Measurements from ENCODE around the gene MUC12. TPM values are rescaled to one million over a fixed set of nuclear protein-coding genes. Genes with fewer than 3 reads are reported as not detected.
"Not testable (repeated sequence)": the region's sequence is repeated elsewhere in the genome, so short reads cannot be mapped to it uniquely, and the experiment has no call there.

The MUC12 gene
- total and polyA plus RNA-seq, 7 donors, result 0.02 to 0.13 (median 0.09) TPM; not detected in 4

DNA sequence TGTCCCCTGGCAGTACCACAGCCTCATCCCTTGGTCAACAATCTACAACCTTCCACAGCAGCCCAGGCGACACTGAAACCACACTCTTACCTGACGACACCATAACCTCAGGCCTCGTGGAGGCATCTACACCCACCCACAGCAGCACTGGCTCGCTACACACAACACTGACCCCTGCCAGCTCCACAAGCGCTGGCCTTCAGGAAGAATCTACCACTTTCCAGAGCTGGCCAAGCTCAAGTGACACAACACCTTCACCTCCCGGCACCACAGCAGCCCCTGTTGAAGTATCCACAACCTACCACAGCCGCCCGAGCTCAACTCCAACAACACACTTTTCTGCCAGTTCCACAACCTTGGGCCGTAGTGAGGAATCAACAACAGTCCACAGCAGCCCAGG lies 30.0 kb downstream of the MUC12 start:
- no CpG with 5 or more reads among the region's 9 CpGs for whole genome bisulfite sequencing, 3 donors
- H3K9me3 ChIP-seq; intact Hi-C loops (cut with DNase I); ATAC-seq; H3K4me1 ChIP-seq; H3K27ac ChIP-seq; H3K4me3 ChIP-seq; H3K27me3 ChIP-seq (ENCODE audit: insufficient read depth in 3 of 3, low read length in 2 of 3); DNase-seq; H3K36me3 ChIP-seq (ENCODE audit: insufficient read depth in 1 of 2, low read depth in 1 of 2): not testable (repeated sequence)

DNA sequence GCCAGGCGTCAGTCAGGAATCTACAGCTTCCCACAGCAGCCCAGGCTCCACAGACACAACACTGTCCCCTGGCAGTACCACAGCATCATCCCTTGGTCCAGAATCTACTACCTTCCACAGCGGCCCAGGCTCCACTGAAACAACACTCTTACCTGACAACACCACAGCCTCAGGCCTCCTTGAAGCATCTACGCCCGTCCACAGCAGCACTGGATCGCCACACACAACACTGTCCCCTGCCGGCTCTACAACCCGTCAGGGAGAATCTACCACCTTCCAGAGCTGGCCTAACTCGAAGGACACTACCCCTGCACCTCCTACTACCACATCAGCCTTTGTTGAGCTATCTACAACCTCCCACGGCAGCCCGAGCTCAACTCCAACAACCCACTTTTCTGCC lies 30.7 kb downstream of the MUC12 start:
- H3K4me3 ChIP-seq; ATAC-seq; H3K9me3 ChIP-seq; H3K4me1 ChIP-seq; intact Hi-C loops (cut with DNase I); H3K27ac ChIP-seq; H3K36me3 ChIP-seq (ENCODE audit: insufficient read depth in 1 of 2, low read depth in 1 of 2); H3K27me3 ChIP-seq (ENCODE audit: insufficient read depth in 3 of 3, low read length in 2 of 3): not testable (repeated sequence)
- WGBS, 3 donors, result 80 to 82% (median 82%) methylated on average over 9 to 10 of the region's 10 CpGs
- DNase-seq, result peak in 1 of 2 donors; percentile 47

DNA sequence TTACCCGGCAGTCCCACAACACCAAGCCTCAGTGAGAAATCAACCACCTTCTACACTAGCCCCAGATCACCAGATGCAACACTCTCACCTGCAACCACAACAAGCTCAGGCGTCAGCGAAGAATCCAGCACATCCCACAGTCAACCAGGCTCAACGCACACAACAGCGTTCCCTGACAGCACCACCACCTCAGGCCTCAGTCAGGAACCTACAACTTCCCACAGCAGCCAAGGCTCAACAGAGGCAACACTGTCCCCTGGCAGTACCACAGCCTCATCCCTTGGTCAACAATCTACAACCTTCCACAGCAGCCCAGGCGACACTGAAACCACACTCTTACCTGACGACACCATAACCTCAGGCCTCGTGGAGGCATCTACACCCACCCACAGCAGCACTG lies 33.0 kb downstream of the MUC12 start:
- WGBS, 3 donors, result 89 to 98% (median 97%) methylated on average over 2 of the region's 8 CpGs
- H3K4me1 ChIP-seq; H3K36me3 ChIP-seq (ENCODE audit: insufficient read depth in 1 of 2, low read depth in 1 of 2); intact Hi-C loops (cut with DNase I); DNase-seq; ATAC-seq; H3K9me3 ChIP-seq; H3K4me3 ChIP-seq; H3K27me3 ChIP-seq (ENCODE audit: insufficient read depth in 3 of 3, low read length in 2 of 3); H3K27ac ChIP-seq: not testable (repeated sequence)

DNA sequence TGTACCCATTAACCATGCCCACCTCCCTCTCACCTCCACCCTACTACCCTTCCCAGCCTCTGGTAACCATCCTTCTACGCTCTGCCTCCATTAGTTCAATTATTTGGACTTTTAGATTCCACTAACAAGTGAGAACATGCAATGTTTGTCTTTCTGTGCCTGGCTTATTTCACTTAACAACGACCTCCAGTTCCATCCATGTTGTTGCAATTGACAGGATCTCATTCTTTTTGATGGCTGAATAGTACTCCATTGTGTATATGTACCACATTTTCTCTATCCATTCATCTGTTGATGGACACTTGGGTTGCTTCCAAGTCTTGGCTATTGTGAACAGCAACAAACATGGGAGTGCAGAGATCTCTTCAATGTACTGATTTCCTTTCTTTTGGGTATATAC lies 38.0 kb downstream of the MUC12 start:
- H3K9me3 ChIP-seq; DNase-seq; H3K27ac ChIP-seq; H3K4me3 ChIP-seq; H3K36me3 ChIP-seq (ENCODE audit: insufficient read depth in 1 of 2, low read depth in 1 of 2); intact Hi-C loops (cut with DNase I); ATAC-seq; H3K4me1 ChIP-seq: not testable (repeated sequence)
- peaks cover 0 to 15% (median 0%) of the 10 kb centered on the region in 3 donors for H3K27me3 ChIP-seq (ENCODE audit: insufficient read depth in 3 of 3, low read length in 2 of 3)
- 61 to 71% (median 63%) methylated on average over 2 of the region's 2 CpGs for WGBS, 3 donors

DNA sequence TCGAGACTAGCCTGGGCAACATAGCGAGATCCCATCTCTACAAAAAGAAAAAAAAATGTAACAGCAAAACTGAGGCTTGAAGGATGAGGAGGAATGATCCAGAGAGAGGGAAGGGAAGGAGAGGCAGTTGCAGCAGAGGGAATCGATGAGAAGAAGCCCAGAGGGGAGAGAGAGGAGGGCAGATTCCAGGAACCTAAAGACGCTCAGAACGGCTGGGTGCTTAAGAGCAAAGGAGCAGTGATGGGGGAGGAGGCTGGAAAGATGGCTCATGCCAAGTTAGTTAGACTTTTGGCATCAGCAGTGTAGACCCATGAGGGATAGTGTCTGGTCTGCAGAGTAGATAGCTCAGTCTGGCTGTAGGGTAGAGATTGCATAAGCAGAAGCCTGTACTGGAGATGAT lies 40.3 kb downstream of the MUC12 start:
- ATAC-seq (no peak), DNase-seq (no peak)
- 66 to 74% (median 67%) methylated on average over 5 of the region's 5 CpGs for WGBS, 3 donors
- intact Hi-C loops (cut with DNase I), result no loop called here
- Histone ChIP-seq H3K27me3 (ENCODE audit: insufficient read depth in 3 of 3, low read length in 2 of 3) (peaks cover 0 to 15% (median 0%) of the 10 kb centered on the region in 3 donors), H3K27ac (no peak overlapping the region), H3K4me3 (no peak overlapping the region), H3K4me1 (no peaks in the 10 kb centered on the region), H3K9me3 (no peaks in the 10 kb centered on the region), H3K36me3 (ENCODE audit: insufficient read depth in 1 of 2, low read depth in 1 of 2) (no peaks in the 10 kb centered on the region)
- TF ChIP-seq, protein P1, sequence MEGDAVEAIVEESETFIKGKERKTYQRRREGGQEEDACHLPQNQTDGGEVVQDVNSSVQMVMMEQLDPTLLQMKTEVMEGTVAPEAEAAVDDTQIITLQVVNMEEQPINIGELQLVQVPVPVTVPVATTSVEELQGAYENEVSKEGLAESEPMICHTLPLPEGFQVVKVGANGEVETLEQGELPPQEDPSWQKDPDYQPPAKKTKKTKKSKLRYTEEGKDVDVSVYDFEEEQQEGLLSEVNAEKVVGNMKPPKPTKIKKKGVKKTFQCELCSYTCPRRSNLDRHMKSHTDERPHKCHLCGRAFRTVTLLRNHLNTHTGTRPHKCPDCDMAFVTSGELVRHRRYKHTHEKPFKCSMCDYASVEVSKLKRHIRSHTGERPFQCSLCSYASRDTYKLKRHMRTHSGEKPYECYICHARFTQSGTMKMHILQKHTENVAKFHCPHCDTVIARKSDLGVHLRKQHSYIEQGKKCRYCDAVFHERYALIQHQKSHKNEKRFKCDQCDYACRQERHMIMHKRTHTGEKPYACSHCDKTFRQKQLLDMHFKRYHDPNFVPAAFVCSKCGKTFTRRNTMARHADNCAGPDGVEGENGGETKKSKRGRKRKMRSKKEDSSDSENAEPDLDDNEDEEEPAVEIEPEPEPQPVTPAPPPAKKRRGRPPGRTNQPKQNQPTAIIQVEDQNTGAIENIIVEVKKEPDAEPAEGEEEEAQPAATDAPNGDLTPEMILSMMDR (IDR thresholded peaks at IDR 0.05), result no peak

DNA sequence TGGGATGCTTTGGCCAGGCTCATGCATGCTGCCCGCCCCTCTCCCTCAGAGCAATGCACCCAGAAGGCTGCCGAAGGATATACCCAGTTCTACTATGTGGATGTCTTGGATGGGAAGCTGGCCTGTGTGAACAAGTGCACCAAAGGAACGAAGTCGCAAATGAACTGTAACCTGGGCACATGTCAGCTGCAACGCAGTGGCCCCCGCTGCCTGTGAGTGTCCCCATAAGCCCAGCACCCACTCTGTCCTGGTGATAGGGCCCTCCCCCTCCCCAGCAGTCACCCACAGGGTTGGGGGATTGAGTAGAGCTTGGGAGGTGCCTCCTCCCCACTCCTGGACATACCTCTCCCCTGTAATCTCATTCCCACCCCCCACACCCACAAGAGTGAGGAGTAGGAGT lies 43.6 kb downstream of the MUC12 start:
- no peaks in the 10 kb centered on the region for H3K4me1 ChIP-seq
- WGBS, 3 donors, result 82 to 89% (median 86%) methylated on average over 6 of the region's 6 CpGs
- ATAC-seq (no peak), DNase-seq (peak in 1 of 2 donors; percentile 23)
- H3K4me3 ChIP-seq, result no peak overlapping the region
- H3K9me3 ChIP-seq, result no peaks in the 10 kb centered on the region
- H3K27me3 ChIP-seq (ENCODE audit: insufficient read depth in 3 of 3, low read length in 2 of 3), result peaks cover 0 to 15% (median 13%) of the 10 kb centered on the region in 3 donors
- H3K36me3 ChIP-seq (ENCODE audit: insufficient read depth in 1 of 2, low read depth in 1 of 2), result no peaks in the 10 kb centered on the region
- intact Hi-C loops (cut with DNase I), result no loop called here
- TF ChIP-seq, protein P1 (IDR thresholded peaks at IDR 0.05), result no peak
- no peak overlapping the region for H3K27ac ChIP-seq

DNA sequence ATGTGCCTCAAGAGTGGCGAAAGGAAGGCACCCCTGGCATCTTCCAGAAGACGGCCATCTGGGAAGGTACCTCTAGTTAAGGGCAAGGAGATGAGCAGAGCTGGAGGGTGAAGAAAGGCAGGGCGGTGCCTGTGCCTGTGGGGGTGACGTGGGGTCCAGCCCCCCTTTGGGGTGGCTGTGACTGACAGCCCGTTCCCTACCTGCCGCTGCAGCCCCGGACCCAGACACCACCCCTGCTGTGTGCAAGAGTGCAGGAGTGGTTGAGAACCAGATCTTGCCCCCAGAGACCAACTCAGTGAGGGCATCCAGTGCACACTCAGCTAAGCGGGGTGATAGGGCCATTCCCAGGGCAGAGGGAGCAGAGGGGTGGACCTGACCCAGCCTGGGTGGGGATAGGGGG lies 46.3 kb downstream of the MUC12 start:
- Histone ChIP-seq H3K4me3 (no peak overlapping the region), H3K27ac (no peak overlapping the region), H3K27me3 (ENCODE audit: insufficient read depth in 3 of 3, low read length in 2 of 3) (peaks cover 0 to 19% (median 14%) of the 10 kb centered on the region in 3 donors), H3K4me1 (no peaks in the 10 kb centered on the region), H3K9me3 (no peaks in the 10 kb centered on the region), H3K36me3 (ENCODE audit: insufficient read depth in 1 of 2, low read depth in 1 of 2) (no peaks in the 10 kb centered on the region)
- intact Hi-C loops (cut with DNase I), result no loop called here
- WGBS, 3 donors, result 77 to 84% (median 79%) methylated on average over 8 of the region's 8 CpGs
- TF ChIP-seq, protein P1 (IDR thresholded peaks at IDR 0.05), result no peak
- peak in 1 of 2 donors; percentile 19 for DNase-seq
- ATAC-seq, result no peak
